Measurements from ENCODE around the gene SFXN3.

DNA sequence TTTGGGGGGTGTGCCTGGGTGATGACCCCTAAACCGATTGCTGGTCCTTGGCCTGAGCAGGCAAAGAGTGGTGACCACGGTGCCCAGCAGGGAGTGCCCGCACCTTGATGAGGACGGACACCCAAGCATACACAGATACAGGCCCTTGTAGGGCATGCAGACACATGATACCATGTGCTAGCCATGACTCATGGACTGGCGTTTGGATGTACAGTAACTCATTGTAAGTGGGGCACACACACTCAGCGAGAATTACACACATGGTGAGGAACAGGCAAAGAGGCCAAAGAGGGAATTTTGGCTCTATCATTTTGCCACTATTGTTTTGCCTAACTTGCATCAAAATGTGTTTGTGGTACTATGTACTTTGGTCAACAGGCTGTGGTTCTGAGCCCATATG is 54.8 kb downstream of the SFXN3 start:
- TF ChIP-seq, protein P1, sequence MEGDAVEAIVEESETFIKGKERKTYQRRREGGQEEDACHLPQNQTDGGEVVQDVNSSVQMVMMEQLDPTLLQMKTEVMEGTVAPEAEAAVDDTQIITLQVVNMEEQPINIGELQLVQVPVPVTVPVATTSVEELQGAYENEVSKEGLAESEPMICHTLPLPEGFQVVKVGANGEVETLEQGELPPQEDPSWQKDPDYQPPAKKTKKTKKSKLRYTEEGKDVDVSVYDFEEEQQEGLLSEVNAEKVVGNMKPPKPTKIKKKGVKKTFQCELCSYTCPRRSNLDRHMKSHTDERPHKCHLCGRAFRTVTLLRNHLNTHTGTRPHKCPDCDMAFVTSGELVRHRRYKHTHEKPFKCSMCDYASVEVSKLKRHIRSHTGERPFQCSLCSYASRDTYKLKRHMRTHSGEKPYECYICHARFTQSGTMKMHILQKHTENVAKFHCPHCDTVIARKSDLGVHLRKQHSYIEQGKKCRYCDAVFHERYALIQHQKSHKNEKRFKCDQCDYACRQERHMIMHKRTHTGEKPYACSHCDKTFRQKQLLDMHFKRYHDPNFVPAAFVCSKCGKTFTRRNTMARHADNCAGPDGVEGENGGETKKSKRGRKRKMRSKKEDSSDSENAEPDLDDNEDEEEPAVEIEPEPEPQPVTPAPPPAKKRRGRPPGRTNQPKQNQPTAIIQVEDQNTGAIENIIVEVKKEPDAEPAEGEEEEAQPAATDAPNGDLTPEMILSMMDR (IDR thresholded peaks at IDR 0.05) = no peak
- TF ChIP-seq POLR2A (IDR thresholded peaks at IDR 0.05) = no peak
- TF ChIP-seq POLR2AphosphoS5 (IDR thresholded peaks at IDR 0.05) = no peak

All from upper lobe of left lung (tissue), 4 donors.